ENCODE results near the gene CRNKL1. TPM values are rescaled to one million over a fixed set of nuclear protein-coding genes. Genes with fewer than 3 reads are reported as not detected.

Gene CRNKL1
- total RNA-seq, 1 donor from 2014 or later = 24.6 TPM

GRCh38 chr20:20039752-20040387 is 12.4 kb downstream of the CRNKL1 start:
- Mint-ChIP-seq H3K9me3 (ENCODE audit: unreplicated experiment) (no peaks in the 10 kb centered on the region), H3K36me3 (ENCODE audit: low read depth, unreplicated experiment) (peaks cover 36% of the 10 kb centered on the region), H3K27me3 (ENCODE audit: unreplicated experiment) (peaks cover 2% of the 10 kb centered on the region), H3K4me3 (ENCODE audit: unreplicated experiment) (no peak overlapping the region), H3K4me1 (ENCODE audit: unreplicated experiment) (no peaks in the 10 kb centered on the region), H3K27ac (ENCODE audit: unreplicated experiment) (no peak overlapping the region)
- no peak for TF ChIP-seq CTCF (IDR thresholded peaks at IDR 0.05; ENCODE audit: unreplicated experiment)
- DNase-seq (ENCODE audit: low spot score) = no peak

- Mint-ChIP-seq H3K9me3 (ENCODE audit: unreplicated experiment) (no peaks in the 10 kb centered on the region), H3K27me3 (ENCODE audit: unreplicated experiment) (no peaks in the 10 kb centered on the region), H3K27ac (ENCODE audit: unreplicated experiment) (no peak overlapping the region), H3K4me3 (ENCODE audit: unreplicated experiment) (no peak overlapping the region), H3K4me1 (ENCODE audit: unreplicated experiment) (no peaks in the 10 kb centered on the region), H3K36me3 (ENCODE audit: low read depth, unreplicated experiment) (peaks cover 29% of the 10 kb centered on the region)
- no peak for DNase-seq (ENCODE audit: low spot score)
- no peak for TF ChIP-seq CTCF (IDR thresholded peaks at IDR 0.05; ENCODE audit: unreplicated experiment)
These were observed 13.7 kb downstream of the CRNKL1 start for GRCh38 chr20:20038586-20038985.

GRCh38 chr20:20037960-20038359 is 14.3 kb downstream of the CRNKL1 start:
- TF ChIP-seq CTCF (IDR thresholded peaks at IDR 0.05; ENCODE audit: unreplicated experiment) = no peak
- no peak overlapping the region for H3K4me3 Mint-ChIP-seq (ENCODE audit: unreplicated experiment)
- peaks cover 24% of the 10 kb centered on the region for H3K36me3 Mint-ChIP-seq (ENCODE audit: low read depth, unreplicated experiment)
- H3K4me1 Mint-ChIP-seq (ENCODE audit: unreplicated experiment) = no peaks in the 10 kb centered on the region
- no peaks in the 10 kb centered on the region for H3K27me3 Mint-ChIP-seq (ENCODE audit: unreplicated experiment)
- no peaks in the 10 kb centered on the region for H3K9me3 Mint-ChIP-seq (ENCODE audit: unreplicated experiment)
- DNase-seq (ENCODE audit: low spot score) = no peak
- no peak overlapping the region for H3K27ac Mint-ChIP-seq (ENCODE audit: unreplicated experiment)

GRCh38 chr20:20036756-20037155 is 15.5 kb downstream of the CRNKL1 start:
- Mint-ChIP-seq H3K9me3 (ENCODE audit: unreplicated experiment) (no peaks in the 10 kb centered on the region), H3K4me3 (ENCODE audit: unreplicated experiment) (peak overlapping the region; percentile 1), H3K36me3 (ENCODE audit: low read depth, unreplicated experiment) (peaks cover 19% of the 10 kb centered on the region), H3K4me1 (ENCODE audit: unreplicated experiment) (no peaks in the 10 kb centered on the region), H3K27me3 (ENCODE audit: unreplicated experiment) (no peaks in the 10 kb centered on the region), H3K27ac (ENCODE audit: unreplicated experiment) (no peak overlapping the region)
- no peak for TF ChIP-seq CTCF (IDR thresholded peaks at IDR 0.05; ENCODE audit: unreplicated experiment)
- no peak for DNase-seq (ENCODE audit: low spot score)

- no peak for DNase-seq (ENCODE audit: low spot score)
- no peak overlapping the region for H3K27ac Mint-ChIP-seq (ENCODE audit: unreplicated experiment)
- TF ChIP-seq CTCF (IDR thresholded peaks at IDR 0.05; ENCODE audit: unreplicated experiment) = no peak
- peaks cover 13% of the 10 kb centered on the region for H3K36me3 Mint-ChIP-seq (ENCODE audit: low read depth, unreplicated experiment)
- H3K4me3 Mint-ChIP-seq (ENCODE audit: unreplicated experiment) = no peak overlapping the region
- H3K4me1 Mint-ChIP-seq (ENCODE audit: unreplicated experiment) = no peaks in the 10 kb centered on the region
- no peaks in the 10 kb centered on the region for H3K9me3 Mint-ChIP-seq (ENCODE audit: unreplicated experiment)
- no peaks in the 10 kb centered on the region for H3K27me3 Mint-ChIP-seq (ENCODE audit: unreplicated experiment)
These were observed 17.8 kb downstream of the CRNKL1 start for GRCh38 chr20:20034486-20034885.

Measured in endothelial cell (in vitro differentiated cells).